T-helper 1 cell treated with Interleukin-12 subunit alpha and Interleukin-12 subunit beta and Interleukin-4 antibody, amounts not matched to agents 30 ng/mL and 1 ng/mL, for 36 hours (primary cell): ENCODE measurements around the gene PRPF6. TPM values are rescaled to one million over a fixed set of nuclear protein-coding genes. Genes with fewer than 3 reads are reported as not detected.
"Not testable (repeated sequence)": the region's sequence is repeated elsewhere in the genome, so short reads cannot be mapped to it uniquely, and the experiment has no call there.

Source experiments
- intact Hi-C: fragments of 100-400 bp; cut with micrococcal nuclease; formaldehyde crosslinking; loops from one replicate; pipeline ENCODE4 v1.15.1; 2024
- total RNA-seq: library from RNA; stranded (reverse); gene quantifications from 2 replicates; pipeline ENCODE4 v1.2.3, GENCODE V29; 2022

The PRPF6 gene
- total RNA-seq, 1 donor from 2014 or later = 85.6 TPM

DNA sequence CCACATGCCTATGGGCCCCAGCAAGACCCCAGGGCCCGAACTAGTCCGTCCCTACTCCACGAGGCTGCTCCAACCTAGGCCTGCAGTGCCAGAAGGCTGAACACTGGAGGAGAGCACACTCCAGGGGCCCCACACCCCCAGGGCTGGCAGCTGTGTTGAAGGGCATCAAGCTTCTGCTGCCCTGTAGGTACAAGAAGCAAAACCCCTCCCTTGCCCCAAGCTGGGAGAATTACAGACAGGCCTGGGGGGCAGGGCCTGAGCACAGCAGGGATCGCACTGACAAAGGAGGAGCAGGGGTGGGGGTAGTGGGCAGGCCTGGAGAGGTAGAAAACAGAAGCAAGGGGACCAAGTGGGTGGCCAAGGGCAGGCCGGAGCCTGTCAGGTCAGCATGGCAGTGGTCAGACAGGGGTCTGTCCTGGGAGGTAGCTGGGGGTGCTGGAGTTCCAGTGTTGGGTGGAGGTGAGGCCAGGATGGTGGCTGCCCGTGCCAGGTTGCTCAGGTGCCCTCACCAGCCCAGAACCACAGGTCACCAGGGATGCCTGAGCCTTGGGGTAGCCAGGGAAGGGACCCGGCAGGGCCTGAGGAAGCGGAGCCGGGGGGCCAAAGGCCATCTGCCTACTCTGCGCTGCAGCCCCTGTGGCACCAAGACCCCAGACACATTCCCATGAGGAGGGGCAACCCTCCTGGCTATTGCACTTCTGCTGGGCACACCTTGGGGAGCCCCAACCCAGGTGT lies 21.8 kb upstream of the PRPF6 start:
- intact Hi-C loops = loop anchor here (5.0 kb wide), 1 partner anchor 227 kb away; no protein-coding TSS in a partner anchor

- intact Hi-C loops = loop anchor here (5.0 kb wide), 1 partner anchor 227 kb away; no protein-coding TSS in a partner anchor
Measured at GRCh38 chr20:63959699-63960075, 21.2 kb upstream of the PRPF6 start.

GRCh38 chr20:63960654-63961621 lies 20.0 kb upstream of the PRPF6 start:
- intact Hi-C loops = not testable (repeated sequence)

DNA sequence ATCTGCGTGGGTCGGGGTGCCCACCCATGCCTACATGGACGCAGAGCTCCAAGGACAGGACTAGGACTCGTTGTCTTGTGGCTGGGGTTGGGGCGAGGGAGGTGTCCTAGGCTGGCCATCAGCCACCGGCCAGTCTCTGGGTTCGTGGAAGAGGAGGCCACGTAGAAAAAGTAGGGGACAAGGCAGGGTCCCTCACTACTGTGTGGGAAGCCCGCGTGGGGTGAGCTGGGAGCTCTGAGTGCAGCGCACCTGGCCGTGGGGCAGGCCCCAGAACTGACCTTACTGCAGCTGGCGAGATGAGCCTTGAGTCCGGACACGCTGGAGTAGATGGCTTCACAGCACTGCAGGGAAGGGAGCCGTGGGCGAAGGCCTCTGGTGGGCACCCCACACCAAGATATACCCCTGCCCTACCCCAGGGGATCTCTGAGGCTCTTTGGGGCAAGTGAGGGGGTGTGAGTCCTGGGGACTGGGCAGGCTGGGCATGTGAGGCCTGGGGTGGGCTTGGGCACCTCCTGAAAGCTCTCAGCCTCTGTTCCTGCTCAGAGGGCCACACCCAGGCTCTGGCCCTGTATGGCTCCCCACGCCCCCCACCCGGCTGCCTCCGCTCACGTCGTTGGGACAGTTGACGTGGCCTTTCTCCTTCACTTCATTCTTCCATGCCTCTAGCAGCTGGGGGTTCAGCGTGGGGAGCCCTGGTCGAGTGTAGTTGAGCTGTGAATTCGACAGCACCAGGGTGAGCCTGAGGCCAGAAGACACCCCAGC lies 19.1 kb upstream of the PRPF6 start:
- intact Hi-C loops = no loop called here

DNA sequence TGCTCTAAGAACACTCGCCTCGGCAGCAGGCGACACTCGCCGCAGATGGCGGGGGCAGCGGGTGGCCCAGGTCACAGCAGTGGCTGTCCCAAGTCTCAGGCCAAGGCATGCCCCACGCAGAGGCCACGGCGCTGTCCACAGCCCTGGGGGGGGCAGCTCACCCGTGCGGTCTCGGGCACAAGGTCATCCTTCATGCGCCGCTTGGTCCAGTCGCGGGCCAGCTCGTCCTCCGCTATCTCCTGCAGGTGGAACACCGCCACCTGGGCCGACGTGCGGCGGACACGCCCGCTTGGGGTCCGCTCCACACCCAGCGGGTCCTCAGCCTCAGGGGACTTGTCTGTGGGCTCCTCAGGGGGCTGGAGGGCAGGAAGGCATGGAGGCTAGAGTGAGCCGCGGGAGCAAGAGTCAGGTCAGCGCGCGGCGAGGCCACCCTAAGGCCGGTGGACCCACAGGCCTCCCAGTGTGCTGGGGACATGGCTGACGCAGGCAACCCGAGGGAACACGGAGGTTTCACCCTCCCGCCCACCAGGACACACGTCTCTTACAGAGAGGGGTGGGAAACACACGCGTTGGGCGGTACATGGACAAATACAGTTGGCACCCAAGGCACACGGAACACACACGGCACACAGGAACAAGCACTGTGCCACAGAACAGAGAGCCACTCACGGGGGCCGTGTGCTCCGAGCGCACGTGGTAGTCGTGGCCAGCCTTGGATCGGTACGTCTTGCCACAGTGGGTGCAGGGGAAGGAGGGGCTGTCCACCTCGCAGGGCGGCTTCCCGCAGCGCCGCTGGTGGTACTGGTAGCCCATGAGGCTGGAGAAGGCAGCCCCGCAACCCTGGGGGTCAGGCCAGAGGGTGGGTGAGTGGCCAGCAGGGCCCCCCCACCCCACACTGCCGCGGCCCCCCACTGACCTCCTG lies 18.2 kb upstream of the PRPF6 start:
- intact Hi-C loops = no loop called here

DNA sequence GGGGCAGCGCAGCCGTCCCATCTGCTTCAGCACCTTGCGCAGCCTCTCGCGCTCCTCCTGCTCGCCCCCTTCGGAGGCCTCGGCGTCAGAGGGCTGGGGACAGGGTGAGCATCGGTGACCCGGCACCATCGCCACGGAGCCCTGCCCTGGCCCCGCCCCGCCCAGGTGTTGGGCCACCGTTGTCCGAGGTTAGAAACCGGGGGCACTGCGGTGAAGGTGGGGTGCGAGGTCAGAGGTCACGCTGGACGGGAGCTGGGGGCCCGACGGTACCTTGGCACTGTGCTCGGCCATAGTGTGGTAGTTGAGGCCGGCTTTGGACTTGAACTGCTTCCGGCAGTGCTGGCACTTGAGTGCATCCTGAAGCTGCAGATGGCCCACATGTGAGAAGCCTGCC lies 17.6 kb upstream of the PRPF6 start:
- intact Hi-C loops = no loop called here

GRCh38 chr20:63963784-63964301 lies 17.1 kb upstream of the PRPF6 start:
- intact Hi-C loops = no loop called here

DNA sequence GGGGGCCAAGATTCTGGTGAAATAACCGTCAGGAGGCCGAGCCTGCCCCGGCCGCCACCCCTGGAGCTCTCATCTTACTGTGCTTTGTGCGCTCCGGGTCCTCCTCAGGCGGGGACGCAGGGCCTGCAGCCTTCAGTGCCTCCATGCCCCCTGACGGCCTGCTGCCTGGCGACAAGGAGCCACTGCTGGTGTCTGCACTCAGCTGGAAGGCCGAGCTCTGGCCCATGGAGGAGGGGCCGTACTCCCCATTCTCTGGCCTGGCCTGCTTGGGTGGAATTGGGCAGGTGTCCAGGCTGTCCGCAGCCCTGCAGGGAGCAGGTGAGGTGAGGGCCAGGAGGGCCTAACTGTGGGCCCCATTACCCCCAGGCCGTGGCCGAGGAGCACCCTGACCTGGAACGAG lies 16.5 kb upstream of the PRPF6 start:
- intact Hi-C loops = no loop called here

- intact Hi-C loops = no loop called here
Measured at GRCh38 chr20:63966172-63966943, 14.6 kb upstream of the PRPF6 start.

- intact Hi-C loops = no loop called here
Measured at GRCh38 chr20:63966944-63967322, 14.0 kb upstream of the PRPF6 start.

- intact Hi-C loops = no loop called here
Measured at GRCh38 chr20:63967330-63968135, 13.4 kb upstream of the PRPF6 start.

DNA sequence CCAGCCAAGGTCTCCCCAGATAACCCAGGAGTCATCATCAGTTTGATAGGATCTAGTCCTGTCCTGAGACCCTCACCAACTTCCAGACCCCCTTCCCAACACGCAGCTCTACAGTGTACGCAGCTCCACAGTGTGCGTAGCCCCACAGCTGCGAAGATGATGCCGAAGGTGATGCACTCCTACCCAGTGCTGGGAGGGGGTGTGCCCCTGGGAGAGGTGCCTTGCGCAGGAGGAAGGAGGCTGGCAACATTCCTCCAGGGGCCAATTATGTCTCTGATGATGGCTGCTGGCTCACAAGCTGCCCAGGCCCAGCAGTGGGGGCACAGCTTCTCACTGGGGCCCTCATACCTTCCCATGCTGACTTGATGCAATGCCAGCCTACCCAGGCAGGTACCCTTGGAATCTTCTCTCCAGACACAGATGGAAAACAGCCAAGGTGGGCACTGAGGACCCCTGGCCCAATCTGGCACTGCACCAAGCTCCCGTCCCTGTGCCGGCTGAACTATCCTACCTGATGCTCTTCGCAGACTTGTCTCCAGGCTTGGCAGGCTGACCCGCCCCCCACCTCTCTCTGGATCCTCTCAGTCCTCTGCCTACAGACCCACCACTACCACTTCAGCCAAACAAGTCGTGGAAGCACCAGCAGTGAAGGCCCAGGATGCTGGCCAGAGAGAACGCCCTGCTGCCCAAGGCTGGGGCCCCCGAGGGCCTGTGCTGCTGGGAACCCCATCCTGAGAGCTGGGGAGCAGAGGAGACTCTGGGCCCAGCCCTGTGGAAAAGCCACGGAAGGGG lies 12.6 kb upstream of the PRPF6 start:
- intact Hi-C loops = no loop called here

GRCh38 chr20:63968928-63969760 lies 11.8 kb upstream of the PRPF6 start:
- intact Hi-C loops = loop anchor here (1.0 kb wide), 1 partner anchor 12 kb away; no protein-coding TSS in a partner anchor

GRCh38 chr20:63969838-63970713 lies 10.9 kb upstream of the PRPF6 start, which contains the start of gene ZNF512B:
Gene ZNF512B, minus strand, starts transcription at chr20:63969930. Its CDS starts 1,980 bp downstream, at chr20:63967950.
- intact Hi-C loops = loop anchor here (1.0 to 5.0 kb wide), 3 partner anchors 8 to 433 kb away; partner anchors contain the start of gene PTK6

DNA sequence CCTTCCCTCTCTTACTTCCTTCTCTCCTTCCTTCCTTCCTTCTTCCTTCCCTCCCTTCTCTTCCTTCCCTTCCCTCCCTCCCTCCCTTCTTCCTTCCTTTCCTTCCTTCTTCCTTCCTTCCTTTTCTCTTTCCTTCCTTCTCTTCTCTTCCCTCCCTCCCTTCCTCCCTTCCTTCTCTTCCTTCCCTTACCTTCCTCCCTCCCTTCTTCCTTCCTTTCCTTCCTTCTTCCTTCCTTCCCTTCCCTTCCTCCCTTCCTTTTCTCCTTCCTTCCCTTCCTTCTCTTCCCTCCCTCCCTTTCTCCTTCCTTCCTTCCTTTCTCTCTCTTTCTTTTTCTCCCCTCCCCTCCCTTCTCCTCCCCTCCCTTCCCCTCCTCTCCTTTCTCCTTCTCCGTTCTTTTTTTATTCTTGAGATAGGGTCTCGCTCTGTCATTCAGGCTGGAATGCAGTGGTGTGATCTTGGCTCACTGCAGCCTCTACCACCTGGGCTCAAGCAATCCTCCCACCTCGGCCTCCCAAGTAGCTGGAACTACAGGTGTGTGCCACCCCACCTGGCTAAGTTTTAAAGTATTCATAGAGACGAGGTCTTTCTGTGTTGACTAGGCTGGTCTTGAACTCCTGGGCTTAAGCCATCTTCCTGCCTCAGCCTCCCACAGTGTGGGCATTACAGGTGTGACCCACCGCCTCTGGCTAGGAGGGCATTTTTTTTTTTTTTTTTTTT lies 10.1 kb upstream of the PRPF6 start:
- intact Hi-C loops = loop anchor here (1.0 to 5.0 kb wide), 2 partner anchors 7 to 434 kb away; partner anchors contain the start of gene PTK6
